CD4-positive, alpha-beta T cell treated with Interferon alpha-2 for 1 hour (primary cell): ENCODE measurements around the gene UQCR10.
"Not testable (repeated sequence)": the region's sequence is repeated elsewhere in the genome, so short reads cannot be mapped to it uniquely, and the experiment has no call there.

ENCODE experiments used
- DNase-seq, 2 donors: peaks; one replicate each; pipeline ENCODE4 v3.0.0-alpha.2; 2020 to 2022

The UQCR10 gene

DNA sequence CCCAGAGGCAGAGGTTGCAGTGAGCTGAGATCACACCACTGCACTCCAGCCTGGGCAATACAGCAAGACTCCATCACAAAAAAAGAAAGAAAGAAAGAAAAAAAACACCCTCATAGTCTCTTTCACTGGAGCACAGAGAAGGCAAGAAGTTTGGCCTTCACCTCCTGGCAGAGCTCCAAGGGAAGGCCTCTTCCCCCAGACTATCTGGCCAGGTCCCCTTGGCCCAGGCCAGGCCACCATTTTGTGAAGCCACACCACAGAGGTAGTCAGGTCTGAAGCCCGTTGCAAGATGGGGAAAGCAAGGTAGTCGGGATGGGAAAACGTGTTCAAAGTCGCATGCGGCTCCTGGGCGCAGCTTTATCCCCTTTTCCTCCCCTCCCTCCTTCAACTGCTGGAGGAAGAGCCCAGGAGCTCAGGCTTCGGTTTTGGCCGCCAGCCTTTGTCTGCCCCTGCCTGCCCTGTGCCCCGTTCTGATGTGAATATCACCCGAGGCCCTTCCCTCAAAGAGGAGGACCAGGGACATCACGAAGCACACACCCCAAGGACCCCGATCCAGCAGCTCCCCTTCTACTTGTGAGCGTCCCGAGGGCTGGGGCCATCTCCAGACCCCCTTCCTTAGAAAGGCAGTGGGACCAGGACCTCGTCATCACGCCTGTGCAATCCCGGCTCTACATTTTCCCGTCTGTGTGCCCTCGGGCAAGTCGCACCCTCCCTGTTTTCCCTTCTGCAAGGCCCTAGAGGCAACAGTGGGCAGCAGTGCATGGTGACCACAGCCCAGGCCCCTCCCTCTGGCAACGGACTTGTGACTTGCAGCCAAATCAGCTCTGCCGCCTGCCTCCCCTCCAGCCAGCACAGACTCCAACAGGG, 29.7 kb upstream of the UQCR10 start:
- DNase-seq: no peak

DNA sequence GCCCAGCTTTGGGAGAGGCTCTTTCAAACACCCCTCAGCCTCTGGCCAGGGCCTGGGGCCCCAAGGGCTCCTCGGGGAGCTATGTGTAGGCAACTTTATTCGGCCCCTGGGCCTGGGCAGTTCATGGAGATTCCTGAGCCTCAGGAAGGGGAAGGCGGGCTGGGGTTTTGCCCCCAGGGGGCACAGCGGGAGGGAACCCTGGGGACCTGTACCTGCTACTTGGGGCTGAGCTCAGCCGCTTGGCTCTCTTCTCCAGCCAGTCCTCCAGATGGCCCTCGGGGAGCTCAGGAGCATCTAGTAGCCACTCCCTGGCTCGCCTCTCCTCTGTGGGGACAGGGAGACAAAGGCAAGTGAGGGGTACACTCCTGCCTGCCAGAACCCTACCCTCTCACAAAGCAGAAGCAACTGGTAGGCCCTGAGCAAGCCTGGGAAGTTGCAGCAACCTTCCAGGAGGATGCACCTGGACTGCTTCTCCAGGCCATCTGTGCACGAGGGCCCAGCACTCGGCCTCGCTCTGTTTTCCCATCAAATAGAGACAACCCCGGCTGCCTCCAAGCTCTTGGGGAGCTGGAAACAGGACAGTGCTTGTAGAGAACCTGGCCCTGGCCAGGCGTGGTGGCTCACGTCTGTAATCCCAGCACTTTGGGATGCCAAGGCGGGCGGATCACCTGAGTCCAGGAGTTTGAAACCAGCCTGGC, 28.9 kb upstream of the UQCR10 start:
- no peak for DNase-seq

DNA sequence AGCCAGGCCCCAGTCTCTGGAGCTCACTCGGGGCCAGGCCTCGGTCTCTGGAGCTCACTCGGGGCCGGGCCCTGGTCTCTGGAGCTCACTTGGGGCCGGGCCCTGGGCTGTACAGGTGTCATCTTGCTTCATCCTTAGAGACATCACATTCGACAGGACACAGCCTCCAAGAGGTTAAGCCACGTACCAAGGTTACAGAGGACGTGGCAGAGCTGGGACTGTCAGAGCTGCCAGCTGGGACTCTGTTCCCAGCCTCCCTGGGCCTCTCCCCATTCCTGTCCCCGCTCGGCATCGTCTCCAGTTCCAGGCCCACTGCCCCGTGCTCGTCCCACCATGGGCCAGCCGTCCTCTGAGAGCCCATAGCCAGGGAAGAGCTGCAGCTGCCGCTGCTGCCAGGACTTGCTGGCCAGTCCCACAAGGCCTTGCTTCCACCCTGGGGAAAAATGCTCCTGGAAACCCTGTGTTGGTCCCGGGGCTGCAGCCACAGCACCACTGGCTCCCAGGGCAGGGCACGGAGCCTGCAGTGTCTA, 27.8 kb upstream of the UQCR10 start:
- DNase-seq: no peak

DNA sequence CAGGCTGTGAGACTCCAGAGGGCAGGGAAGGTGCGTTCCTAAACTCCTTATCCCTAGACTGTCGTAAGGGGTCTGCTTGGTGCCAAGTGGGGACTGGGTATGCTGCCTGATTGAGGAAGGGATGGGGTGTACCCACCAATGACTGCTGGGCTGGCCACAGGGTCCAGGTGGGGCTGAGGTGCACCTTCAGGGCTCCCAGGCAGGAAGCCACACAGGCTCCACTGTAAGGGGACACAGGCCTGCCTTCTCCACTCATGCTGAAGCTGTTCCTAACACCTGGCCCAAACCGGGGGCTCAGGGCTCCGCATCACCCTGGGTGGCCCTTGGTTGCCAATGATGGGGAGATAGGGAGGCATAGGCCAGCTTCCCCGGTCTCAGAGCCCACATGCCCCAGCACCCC, 27.0 kb upstream of the UQCR10 start:
- no peak for DNase-seq

DNA sequence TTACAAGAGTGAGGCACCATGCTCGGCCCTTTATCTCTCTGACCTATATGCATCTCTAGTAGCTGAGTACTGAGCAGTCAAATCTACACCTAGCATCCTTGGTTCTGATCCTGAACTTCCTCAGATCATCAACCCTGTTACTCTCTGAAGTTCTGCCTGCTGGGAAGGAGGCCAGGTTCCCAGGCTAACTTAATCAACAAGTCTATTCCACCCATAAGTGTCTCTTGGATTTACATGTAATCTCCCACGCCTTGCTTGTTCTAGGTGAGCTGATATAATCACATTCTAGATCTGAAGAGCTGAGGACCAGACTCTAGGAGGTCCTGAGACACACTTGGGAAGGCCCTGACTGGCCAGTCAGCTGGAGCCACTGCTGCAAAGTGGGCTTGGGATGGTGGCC, 25.2 kb upstream of the UQCR10 start:
- no peak for DNase-seq

DNA sequence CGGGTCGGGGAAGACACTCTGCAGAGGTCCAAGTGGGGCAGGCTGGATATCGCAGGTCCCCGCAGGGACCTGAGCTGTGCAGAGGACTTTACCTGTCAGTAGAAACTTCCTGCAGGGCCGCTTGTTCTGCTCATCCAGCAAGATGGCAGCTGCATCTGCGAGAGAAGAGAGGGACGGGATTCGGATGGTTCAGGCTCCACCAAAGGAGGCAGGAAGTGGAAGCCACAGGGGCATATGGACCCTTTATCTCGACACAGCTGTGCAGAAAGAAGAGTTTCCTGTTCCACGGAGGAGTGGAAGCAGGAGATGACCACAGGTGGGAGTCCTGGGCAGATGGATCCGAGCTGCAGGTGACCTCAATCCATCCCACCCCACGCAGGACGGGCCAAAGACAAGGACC, 24.8 kb upstream of the UQCR10 start:
- DNase-seq: no peak

DNA sequence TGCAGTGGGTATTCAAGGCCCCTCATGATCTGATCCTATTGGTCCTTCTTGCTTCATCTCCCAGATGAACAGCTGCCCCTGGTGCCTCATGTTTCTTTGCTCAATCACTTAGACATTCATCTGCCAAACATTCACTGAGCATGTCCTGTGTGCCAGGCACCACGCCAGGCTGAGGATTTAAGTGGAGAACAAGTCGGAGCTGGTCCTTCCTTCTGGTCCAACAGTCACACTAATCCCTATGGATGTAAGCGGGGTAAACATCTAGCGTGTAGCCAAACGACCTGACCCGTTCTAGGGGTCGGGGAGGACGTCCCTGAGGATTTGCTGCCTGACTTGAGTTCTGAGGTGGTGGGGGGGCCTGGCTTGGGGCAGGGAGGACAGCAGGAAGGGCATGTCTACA, 22.3 kb upstream of the UQCR10 start:
- DNase-seq: no peak

DNA sequence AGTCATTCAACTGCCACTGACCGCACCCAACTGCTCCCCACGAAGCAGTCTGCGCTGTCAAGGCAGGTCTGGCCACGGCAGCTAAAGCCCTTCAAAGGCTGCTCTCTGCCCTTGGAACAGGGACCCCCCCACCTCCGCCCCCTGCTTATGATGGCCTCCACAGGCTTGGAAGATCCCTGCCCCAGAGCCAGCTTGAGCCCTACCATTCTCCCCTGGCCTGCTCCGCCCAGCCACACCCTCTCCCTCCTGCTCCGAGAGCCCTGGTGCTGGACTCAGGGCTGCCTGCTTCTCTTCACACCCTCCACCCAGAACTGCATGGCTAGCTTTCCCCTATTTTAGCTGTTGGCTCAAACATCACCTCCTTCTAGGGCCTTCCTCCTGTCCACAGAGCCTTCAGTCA, 19.3 kb upstream of the UQCR10 start:
- DNase-seq: no peak

DNA sequence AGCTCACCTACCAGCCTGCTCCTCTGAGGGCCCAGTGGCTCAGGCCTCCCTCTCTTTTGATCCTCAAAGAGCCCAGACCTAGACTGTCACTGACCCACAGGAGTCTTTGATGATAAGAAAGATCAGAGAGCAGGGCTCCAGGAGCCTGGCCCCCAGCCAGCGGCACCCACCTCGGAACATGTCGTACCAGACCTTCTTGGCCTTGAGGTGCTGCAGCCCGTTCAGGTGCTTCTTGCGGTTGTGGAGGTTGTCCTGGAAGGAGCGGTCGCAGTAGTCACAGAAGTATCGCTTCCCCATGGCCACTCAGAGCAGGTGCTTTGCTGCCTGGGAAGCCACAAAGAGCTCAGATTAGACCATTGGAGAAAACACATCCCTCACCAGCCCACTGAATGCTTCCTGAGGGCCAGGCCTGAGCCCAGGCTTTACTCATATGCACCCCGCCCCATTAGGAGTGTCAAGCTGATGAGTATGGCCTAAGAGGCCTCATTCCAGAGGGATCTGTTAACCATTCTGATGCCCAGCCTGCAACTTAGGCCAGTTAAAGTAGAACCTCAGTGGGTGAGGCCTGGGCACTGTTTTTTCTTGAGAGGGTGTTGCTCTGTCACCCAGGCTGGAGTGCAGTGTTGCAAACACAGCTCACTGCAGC, 18.8 kb upstream of the UQCR10 start:
- no peak for DNase-seq

DNA sequence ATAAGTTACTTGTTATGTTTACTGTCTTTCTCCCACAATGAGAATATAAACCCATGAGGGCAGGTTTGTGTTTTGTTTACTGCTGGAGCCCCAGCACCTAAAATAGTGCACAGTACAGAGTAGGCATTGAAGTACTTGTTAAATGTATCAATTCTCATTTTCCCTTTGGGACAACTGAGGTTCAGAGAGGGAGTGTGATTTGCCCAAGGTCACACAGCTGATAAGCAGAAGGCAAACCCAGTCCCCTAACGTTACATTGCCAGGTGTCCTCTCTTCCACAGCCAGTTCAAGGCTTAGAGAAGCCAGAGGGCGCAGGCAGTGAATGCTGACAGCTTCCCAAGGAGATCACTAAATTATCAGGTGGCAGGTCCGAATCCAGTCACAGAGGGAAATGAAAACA, 17.1 kb upstream of the UQCR10 start:
- no peak for DNase-seq

DNA sequence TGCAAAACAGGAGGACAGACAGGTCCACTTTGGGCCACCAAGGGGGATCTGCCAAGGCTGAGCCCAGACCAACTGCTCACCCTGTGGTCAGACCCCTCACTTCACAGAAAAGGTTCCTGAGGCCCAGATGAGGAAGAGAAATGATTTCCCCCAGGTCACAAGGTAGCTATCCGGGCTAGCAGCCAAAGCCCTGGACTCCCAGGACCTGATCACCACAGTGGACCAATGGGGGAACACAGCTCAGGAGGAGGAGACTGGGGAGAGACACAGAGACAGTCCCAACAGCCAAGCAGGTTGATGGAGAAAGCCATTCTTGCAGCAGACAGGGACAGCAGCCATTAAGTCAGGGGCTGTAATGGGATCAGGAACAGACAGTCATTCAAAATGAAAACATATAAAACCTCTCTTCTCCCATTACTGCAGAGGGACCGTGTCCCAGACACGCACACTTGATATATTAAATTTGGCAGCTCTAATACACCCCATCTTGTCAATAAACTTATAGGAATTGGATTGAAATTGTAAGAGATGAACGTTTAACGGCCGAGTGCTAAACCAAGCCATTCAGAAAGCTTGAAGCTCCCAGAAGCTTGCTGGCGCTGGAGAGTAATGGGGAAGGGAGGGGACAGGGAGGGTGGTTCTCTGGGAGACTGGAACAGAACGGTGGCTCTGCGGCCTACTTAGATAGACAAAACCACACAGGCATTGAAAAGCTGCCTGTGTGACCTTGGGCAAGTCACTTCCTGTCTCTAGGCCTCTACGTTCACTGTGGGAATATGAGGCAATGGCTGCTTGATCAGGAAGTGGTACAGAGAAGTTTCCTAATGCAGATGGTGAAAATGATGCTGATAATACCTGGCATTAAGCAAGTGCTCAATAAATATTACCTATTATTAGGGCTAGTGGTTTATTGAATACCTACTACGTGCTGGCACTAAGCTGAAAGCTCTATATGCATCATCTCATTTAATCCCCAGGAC, 16.3 kb upstream of the UQCR10 start:
- DNase-seq: peak; percentile 33 to 46

DNA sequence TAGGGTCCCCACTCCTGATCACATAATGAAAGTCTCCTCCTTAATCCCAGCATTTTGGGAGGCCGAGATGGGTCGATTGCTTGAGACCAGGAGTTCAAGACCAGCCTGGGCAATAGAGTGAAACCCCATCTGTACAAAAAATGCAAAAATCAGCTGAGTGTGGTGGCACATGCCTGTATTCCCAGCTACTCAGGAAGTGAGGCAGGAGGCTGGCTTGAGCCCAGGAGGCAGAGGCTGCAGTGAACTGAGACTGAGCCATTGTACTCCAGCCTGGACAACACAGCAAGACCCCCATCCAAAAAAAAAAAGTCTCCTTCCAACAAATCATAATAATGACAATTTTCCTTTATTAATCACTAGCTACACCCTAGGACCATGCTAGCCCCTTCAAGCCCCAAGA, 15.5 kb upstream of the UQCR10 start:
- no peak for DNase-seq

DNA sequence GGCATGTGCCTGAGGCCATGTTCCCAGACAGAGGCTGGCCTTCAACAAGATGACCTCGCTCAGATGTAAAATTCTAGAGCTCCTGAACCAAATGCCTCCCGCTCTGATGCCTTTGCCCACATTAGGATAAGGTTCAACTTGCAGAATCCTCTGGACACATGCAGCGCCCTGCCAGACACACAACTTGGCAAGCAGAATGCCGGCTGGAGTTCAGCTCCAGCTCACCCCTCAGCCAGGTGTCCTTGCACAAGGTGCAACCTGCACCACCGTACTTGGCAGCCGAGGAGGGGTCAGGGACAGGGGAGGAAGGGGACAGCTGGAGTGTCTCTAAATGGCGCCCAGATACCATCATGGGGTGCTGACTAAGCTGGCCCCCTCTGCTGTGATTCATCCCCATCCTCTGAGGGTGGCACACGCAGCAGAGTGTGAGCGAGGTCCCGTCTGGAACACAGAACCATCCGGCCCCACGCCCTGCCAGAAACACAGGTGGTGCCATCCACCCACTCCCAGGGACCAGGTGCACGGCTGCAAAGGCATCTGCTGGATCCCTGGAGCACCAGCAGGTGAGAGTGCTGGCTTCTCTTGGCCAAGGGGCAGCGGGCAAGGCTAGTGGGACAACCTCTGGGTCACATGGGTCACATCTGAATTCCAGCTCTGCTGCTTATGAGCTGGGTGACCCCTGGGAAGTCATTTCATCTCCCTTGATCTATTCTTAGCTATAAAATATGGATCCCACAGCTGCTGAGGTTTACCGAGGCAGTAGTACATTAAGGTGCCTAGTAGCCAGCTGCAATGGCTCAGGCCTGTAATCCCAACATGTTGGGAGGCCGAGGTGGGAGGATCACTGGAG, 13.1 kb upstream of the UQCR10 start:
- DNase-seq: no peak

DNA sequence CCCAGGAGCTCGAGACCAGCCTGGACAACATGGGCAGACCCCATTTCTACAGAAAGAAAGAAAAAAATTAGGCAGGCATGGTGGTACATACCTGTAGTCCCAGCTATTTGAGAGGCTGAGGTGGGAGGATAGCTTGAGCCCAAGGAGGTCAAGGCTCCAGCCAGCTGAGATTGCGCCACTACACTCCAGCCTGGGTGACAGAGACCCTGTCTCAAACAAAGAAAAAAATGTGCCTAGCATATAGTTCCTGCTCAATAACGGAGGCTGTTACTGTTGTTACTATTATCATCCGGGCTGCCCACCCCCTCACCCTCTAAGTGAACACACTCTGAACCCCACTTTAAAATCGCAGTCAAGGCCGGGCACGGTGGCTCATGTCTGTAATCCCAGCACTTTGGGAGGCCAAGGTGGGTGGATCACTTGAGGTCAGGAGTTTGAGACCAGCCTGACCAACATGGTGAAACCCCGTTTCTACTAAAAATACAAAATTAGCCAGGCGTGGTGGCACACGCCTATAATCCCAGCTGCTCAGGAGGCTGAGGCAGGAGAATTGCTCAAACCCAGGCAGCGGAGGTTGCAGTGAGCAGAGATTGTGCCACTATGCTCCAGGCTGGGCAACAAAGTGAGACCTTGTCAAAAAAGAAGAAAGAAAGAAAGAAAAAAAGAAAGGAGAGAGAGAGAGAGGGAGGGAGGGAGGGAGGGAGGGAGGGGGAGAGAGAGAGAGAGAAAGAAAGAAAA, 12.3 kb upstream of the UQCR10 start:
- not testable (repeated sequence) for DNase-seq

DNA sequence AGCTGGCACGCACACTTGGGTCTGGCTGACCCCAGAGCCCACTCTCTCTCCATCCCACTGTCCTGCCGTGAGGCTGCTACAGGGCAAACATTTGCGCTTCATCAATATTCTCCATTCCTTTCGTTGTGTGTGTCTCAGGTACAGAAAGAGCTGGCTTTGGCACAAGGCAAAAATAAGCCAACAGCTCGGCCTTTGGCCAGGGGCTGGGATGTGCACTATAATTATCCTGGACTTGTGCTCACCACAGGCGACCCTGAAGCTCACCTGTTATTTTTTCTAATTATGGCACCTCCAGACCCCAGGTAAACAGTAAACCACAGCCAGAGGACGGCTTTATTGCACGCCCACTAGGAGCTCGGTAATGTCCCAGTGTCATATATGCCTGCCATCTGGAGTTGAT, 11.3 kb upstream of the UQCR10 start:
- DNase-seq: no peak

DNA sequence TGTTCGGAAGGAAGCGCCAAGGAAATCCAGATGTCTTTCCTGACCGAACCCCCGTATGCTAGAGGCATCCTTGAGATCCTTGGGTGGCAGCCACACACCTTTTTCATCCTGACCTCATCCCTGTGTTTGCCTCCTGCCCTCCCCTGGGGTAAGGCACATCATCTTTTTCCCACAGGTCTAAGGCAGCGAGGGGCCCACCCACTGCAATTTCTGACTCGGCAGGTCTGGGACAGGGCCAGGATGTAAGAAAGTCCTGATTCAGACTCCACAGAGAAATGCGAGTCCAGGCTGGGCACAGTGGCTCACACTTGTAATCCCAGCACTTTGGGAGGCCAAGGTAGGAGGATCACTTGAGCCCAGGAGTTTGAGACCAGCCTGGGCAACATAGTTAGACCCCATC, 10.8 kb upstream of the UQCR10 start:
- no peak for DNase-seq

DNA sequence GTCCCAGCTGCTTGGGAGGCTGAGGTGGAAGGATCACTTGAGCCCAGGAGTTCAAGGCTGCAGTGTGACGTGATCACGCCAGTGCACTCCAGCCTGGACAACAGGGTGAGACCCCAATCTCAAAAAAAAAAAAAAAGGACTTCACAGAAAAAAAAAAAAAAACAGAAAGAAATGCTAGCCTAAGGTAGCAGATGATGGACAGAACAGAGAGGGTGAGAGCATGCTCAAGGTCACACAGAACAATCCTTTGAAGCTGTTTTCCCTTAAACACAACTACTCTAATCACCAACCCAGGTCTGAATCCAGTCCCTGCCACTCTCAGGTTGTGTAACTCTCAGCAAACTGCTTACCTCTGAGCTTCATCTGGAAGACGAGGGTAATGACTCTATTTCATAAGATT, 10.1 kb upstream of the UQCR10 start:
- DNase-seq: no peak

DNA sequence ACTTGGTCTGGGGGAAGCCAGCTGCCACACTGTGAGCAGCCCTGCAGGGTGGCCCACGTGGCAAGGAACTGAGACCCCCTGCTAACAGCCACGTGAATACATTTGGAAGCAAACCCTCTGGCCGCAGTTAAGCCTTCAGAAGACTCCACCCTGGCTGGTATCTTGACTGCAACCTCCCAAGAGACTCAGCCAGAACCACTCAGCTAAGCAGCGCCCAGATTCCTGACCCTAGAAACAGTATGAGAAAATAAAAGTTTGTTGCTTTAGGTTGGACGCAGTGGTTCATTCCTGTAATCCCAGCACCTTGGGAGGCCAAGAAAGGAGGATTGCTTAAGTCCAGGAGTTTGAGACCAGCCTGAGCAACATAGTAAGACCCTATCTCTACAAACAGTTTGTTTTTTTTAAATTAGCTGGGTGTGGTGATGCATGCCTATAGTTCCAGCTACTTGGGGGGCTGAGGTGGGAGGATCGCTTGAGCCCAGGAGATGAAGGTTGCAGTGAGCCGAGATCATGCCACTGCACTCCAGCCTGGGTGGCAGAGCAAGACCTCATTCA, 9.0 kb upstream of the UQCR10 start:
- DNase-seq: no peak

DNA sequence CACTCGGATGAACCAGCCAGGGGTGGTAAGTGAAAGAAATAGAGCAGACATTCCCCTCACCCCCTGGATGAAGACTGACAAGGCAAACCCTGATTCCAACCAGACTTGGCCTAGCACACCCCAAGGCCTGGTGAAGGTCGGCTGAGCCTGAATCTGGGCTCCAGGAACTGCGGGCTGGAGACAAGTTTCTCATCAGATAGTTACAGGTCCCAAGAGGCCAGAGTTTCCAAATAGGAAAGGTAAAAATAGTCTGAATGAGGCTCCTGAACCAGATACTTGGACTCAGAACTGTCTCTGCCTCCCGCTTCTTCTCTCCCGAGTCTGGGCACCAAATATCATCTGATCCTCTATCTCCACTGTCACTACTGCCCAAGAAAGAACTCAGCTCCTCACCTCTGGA, 8.2 kb upstream of the UQCR10 start:
- no peak for DNase-seq

DNA sequence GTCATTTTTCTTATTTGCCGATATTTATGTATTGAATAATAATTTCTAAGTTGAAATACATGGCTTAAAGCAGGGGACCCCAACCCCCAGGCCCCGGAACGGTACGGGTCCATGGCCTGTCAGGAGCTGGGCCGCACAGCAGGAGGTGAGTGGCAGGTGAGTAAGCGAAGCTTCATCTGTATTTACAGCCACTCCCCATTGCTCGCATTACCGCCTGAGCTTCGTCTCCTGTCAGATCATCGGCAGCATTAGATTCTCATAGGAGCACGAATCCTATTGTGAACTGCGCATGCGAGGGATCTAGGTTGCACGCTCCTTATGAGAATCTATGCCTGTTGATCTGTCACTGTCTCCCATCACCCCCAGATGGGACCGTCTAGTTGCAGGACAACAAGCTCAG, 4.9 kb upstream of the UQCR10 start:
- DNase-seq: no peak
